CD4-positive, alpha-beta T cell treated with Interleukin-6 for 4 hours (primary cell): Measurements from ENCODE around the gene GJA10.
A peak's percentile ranks its signal among the peaks of the same experiment; 100 is the strongest.

ENCODE experiments used
- DNase-seq: peaks from one replicate; pipeline ENCODE4 v3.0.0-alpha.2; 2020; ENCODE audit warnings: mixed read lengths

GJA10 gene

GRCh38 chr6:89917801-89918366 is 23.6 kb downstream of the GJA10 start:
- no peak for DNase-seq

GRCh38 chr6:89921197-89921596 is 26.9 kb downstream of the GJA10 start:
- DNase-seq = no peak

DNA sequence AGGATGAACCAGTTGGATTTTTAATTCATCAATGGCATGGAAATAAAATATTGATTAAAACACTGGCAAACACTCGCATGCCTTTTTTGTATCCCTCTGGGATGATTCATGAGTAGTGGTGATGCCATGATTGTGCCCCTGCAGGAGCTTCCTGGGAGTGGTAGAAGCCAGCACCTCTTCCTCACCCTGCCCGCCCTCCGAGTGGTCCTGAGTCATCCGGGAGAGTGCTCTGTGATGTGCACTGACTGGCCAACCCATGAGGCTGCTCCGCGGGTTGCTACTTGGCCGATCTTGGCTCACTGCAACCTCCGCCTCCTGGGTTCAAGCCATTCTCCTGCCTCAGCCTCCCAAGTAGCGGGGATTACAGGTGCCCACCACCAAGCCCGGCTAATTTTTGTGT is 27.4 kb downstream of the GJA10 start:
- no peak for DNase-seq

GRCh38 chr6:89924231-89924630 is 30.0 kb downstream of the GJA10 start:
- DNase-seq = no peak

DNA sequence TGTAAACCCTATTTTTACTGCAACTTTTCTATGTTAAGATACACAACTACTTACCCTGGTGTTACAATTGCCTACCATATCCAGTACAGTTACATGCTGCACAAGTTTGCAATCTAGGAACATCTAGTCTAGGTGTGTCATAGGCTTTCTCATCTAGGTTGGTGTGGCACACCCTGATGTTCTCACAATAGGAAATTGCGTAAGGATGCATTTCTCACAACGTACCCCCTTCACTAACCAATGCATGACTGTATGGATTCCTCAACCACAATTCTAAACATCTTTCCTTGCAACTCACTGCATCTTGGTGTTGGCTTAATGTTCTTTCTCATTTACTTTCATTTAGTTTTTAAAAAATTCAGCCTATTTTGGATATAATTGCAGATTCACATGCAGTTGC is 31.6 kb downstream of the GJA10 start:
- no peak for DNase-seq

DNA sequence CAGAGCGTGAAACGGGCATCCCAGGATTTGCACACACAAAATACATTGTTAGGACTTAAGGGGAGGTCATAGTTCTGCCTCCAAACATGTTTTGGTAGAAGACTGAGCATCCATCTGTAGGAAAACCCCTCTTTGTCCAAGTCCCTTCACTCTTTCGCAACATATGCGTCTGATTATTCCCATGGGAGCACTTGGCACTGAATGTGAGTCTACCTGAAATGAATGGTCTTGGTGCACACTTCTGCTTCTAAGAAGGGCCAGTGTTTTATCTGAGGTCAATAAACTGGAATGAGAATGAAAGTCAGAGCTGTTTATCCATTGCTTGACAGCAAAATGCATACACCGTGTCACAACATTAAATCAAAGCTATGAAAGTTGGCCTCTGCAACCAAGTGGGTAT is 33.0 kb downstream of the GJA10 start:
- DNase-seq = no peak

DNA sequence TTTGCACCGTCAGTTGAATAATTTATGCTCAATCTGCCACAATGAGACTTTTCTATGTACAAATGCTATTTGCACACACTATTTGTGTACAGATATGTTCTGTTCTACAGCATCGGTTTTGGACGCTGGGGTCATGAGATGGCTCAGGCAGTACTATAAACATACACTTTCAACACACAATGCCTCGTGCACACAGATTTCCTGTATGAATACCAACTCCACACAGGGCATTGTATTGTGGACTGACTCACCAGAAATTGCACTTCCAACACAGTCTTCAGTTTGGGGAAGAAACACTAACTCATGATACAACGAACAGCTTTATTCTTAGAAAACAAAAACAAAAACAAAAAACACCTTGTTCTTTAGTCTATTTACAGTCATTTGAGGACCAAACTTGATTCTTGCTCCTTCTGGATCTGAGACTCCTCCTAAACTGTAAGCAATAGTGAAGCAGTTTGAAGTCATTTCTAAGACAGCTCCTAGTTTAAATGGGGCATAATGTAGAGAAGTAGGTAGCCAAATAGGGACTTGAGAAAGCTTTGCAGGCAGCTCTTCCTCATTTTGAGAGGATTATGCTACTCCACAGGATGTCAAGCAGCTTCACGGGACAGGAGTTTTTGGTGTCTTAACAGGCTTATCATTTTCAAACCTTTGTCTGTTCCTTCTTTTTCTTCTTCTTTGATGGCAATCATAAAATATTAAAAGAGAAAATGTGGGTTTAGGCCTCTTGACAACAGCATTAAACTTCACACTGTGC is 33.7 kb downstream of the GJA10 start:
- no peak for DNase-seq

DNA sequence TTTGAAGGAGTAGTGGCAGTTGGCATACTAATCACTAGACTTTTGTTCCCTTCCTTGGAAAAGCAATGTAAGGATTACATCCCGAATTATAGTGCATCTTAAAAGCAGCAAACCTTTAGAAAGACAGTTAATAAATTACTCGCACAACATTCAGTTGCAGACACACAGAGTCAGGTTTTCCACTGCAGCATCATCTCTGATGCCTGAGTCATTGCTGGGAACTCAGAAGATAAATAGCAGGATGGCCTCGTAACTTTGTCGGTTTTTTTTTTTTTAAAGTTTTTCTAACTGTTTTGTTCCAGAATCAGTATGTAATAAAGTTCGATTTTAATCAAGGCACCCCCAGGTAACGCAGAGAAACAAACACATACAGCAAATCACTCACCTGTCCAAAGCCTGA is 34.3 kb downstream of the GJA10 start:
- no peak for DNase-seq

GRCh38 chr6:89930789-89931188 is 36.5 kb downstream of the GJA10 start:
- DNase-seq = no peak

- DNase-seq = no peak
These were observed 38.1 kb downstream of the GJA10 start for GRCh38 chr6:89932245-89932802.

- DNase-seq = no peak
These were observed 40.6 kb downstream of the GJA10 start for GRCh38 chr6:89934685-89935366.

DNA sequence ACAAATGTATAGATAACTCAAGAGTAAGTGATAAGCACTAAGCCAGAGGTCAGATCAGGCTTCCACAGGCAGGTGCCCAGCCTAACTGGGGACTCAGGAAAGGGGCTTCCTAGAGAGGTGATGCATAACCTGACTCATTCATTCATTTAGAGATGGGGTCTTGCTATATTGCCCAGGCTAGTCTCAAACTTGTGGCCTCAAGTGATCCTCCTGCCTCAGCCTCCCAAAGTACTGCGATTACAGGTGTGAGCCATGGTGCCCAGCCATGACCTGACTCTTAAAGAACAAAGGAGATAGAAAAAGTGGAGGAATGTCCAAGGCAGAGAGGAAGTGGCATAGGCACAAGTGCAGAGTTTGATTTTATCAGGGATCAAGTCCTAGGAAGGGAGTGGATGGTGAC is 41.9 kb downstream of the GJA10 start:
- DNase-seq = no peak

DNA sequence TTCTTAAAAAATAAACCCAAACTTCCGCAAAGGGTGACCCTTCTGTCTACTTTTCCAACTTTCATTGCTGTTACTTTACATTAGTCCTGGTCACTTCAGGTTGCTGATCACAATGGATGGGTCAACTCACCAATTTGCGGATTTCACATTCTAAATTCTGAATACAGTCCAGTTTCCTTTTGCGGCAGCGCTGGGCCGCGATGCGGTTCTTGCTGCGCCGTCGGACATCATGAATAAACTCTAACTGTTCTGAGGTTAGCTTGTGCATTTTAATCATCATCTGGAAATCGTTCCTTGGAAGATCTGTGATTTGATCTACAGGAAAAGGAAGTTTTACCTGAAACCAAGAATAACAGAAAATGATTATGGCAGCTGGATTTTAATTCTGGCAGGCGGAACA is 43.7 kb downstream of the GJA10 start:
- no peak for DNase-seq

DNA sequence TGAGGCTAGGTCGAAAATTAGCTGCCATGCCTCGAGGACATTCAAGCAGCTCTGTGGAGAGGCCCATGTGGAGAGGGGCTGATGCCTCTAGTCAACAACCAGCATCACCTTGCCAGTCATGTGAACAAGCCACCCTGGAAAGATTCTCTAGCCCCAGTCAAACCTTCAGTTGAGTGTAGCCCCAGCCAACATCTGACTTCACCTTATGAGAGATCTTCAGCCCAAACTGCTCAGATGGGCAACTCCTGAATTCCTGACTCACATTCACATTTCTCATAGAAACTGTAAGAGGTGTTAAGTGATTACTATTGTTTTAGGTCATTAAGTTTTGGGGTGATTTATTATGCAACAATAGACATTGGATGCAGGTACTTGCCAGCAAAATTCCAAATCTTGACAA is 44.9 kb downstream of the GJA10 start:
- no peak for DNase-seq

GRCh38 chr6:89940225-89941027 is 46.2 kb downstream of the GJA10 start:
- DNase-seq = peak; percentile 78

GRCh38 chr6:89941031-89941762 is 46.9 kb downstream of the GJA10 start:
- no peak for DNase-seq

- DNase-seq = no peak
These were observed 47.7 kb downstream of the GJA10 start for GRCh38 chr6:89941763-89942497.

GRCh38 chr6:89942601-89943000 is 48.3 kb downstream of the GJA10 start:
- DNase-seq = no peak

- DNase-seq = no peak
These were observed 50.0 kb downstream of the GJA10 start for GRCh38 chr6:89944181-89944755.

GRCh38 chr6:89944826-89945407 is 50.6 kb downstream of the GJA10 start:
- DNase-seq = no peak
